ENCODE results near the gene DHRSX. TPM values are rescaled to one million over a fixed set of nuclear protein-coding genes. Genes with fewer than 3 reads are reported as not detected.
A peak's percentile ranks its signal among the peaks of the same experiment; 100 is the strongest.
"Not testable (repeated sequence)": the region's sequence is repeated elsewhere in the genome, so short reads cannot be mapped to it uniquely, and the experiment has no call there.

Gene DHRSX, protein sequence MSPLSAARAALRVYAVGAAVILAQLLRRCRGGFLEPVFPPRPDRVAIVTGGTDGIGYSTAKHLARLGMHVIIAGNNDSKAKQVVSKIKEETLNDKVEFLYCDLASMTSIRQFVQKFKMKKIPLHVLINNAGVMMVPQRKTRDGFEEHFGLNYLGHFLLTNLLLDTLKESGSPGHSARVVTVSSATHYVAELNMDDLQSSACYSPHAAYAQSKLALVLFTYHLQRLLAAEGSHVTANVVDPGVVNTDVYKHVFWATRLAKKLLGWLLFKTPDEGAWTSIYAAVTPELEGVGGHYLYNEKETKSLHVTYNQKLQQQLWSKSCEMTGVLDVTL
- 16.0 and 29.9 TPM in 2 replicates for total RNA-seq

DNA sequence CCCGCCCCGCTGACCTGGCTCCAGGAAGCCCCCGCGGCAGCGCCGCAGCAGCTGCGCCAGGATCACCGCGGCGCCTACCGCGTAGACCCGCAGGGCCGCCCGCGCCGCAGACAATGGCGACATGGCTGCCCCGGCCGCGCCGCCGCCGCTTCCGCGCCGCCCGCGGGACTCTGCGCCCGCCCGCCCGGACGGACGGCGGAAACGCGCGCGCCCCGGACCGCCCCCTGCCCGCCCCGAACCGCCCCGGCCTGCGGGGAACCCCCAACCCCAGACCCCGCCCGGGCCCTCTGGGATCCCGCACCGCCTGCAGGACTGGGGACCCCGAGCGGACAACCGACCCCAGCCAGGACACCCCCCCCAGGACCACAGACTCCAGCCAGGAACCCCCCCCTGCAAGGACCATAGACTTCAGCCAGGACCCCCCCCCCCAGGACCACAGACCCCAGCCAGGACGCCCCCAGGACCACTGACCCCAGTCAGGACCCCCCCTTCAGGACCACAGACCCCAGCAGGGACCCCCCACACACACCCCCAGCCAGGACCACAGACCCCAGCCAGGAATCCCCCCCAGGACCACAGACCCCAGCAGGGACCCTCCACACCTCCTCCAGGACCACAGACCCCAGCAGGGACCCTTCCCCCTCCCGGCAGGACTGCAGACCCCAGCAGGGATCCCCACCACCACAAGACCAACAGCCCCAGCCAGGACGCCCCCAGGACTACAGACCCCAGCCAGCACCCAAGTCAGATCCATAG is at the start of gene DHRSX, which contains the start of gene ZBED1:
DHRSX (minus strand) TSS at position 174 of the 756 bp plus-strand sequence; CDS start at position 123, 51 bp downstream.
ZBED1 (minus strand) TSS at position 174 of the 756 bp plus-strand sequence. CDS start 10,257 bp downstream, outside the sequence.
- DNase-seq (ENCODE audit: low read depth), result no peak

DNA sequence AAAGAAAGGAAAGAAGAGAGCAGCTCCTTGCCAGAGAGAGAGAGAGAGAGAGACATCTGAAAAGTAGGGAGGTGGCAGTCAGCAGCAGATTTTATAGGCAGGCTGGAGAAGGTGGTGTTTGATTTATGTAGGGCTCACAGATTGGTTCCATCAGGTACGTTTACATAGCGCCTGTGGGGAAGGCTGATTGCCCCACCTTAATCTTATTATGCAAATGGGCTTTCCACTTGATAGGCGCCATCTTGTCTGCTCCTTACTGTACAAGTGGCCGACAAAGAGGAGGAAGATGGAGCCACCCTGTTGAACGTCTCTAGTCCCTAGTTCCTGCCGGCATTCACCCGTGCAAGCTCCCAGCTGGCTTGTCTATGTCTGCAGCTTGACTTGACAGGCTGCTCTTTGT is 49.1 kb upstream of the DHRSX start:
- DNase-seq (ENCODE audit: low read depth), result no peak

DNA sequence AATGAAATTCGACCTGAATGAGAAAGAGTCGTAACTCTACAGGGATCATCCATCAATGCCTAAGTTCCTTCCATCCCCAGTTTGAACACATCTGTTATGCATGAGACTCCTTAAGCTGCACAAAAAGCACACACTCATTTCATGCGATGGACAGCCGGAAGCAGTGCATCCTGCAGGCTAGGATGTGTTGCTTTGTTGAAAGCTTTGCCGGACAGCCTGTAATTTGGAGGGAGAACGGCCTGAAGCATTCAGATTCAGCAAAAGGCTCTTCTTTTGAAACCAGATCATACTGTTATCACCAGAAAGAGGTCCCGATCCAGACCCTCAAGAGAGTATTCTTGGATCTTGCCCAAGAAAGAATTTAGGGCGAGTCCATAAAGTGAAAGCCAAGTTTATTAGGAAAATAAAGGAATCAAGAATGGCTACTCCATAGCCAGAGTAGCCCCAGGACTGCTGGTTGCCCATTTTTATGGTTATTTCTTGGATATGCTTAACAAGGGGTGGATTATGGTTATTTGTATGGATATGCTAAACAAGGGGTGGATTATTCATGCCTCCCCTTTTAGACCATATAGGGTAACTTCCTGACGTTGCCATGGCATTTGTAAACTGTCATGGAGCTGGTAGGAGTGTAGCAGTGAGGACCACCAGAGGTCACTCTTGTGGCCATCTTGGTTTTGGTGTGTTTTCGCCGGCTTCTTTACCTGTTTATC is 48.1 kb upstream of the DHRSX start:
- DNase-seq (ENCODE audit: low read depth), result no peak

DNA sequence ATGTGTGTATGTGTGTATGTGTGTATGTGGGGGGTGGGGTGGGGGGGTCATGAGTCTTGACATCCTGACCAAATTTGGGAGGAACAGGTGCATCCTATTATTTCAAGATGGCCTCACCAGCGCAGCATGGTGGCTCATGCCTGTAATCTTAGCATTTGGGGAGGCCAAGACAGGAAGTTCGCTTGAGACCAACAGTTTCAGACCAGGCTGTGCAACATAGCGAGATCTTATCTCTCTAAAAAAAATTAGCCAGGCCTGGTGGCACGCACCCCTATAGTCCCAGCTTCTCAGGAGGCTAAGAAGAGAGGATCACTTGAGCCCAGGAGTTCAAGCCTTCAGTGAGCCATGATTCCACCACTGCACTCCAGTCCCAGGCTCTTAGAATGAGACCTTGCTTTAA is 47.0 kb upstream of the DHRSX start:
- no peak for DNase-seq (ENCODE audit: low read depth)

DNA sequence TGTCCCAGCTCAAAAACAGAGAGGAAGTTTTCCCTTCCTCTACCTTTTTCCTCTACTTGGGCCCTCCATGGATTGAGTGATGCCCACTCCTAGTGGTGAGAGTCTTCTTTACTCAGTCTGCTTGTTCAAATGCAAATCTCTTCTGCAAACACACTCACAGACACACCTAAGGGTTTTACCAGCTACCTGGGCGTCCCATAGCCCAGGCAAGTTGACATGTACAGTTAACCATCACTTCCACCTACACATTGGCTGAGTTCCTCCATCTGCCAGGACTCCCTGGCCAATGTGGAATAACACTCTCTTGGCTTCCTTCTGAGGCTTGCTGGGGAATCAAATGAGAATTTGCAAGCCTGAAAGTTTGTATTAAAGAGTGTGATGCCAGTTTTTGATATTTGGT is 45.7 kb upstream of the DHRSX start:
- DNase-seq (ENCODE audit: low read depth), result no peak

DNA sequence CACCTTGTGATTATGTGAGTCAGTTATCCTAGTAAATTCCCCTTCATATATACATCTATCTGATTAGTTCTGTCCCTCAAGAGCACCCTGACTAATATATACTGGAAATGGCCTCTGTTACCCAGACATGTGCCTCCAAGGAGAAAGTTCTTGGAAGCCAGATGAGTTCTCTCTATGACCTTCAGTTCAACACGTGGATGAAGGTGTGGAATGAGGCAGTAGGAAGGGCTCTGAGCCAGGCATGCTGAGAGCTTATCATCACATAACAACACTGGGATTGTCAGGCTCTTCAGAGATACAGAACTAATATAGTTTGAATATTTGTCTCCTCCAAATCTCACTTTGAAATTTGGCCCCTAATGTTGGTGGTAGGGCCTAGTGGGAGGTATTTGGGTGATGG is 44.4 kb upstream of the DHRSX start:
- no peak for DNase-seq (ENCODE audit: low read depth)

DNA sequence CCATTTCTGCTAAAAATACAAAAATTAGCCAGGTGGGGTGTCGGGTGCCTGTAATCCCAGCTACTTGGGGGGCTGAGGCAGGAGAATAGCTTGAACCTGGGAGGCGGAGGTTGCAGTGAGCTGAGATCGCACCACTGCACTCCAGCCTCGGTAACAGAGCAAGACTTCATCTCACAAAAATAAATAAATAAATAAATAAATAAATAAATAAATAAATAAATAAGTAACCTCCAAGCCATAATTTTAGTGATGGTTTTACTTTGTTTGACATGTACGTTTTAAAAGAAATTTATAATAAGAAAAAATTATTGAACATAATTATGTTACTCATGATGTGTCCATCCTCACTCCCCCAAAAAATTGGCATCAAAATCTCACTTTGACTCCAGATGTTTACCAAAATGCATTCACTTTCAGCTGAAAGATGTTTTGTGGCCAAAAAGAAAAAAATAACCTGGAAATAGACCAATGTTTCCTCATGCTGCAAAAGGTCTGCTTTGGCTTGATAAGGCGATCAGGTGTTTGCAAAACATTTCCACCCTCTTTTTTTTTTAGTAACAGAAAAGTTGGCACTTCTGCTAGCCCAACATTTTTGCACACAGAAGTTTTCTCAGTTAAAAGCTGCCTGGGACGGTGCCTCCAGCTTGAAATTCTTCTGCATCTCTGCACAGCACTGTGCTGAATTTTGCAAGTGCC is 42.2 kb upstream of the DHRSX start:
- no peak for DNase-seq (ENCODE audit: low read depth)

DNA sequence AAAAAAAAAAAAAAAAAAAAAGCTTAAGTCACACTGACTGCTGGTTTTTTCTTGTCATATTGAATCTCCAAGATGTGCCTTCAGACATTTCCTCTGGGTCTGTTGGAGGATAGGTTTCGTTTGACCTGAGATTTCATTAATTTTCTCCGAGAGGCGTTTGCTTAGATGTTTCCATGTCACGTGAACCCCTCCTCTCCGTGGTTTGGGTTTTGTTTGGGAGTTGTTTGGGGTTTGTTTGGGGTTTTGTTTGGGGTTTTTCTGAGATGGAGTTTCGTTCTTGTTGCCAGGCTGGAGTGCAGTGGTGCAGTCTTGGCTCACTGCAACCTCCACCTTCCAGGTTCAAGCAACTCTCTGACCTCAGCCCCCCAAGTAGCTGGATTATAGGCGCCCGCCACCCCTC is 40.8 kb upstream of the DHRSX start:
- no peak for DNase-seq (ENCODE audit: low read depth)

DNA sequence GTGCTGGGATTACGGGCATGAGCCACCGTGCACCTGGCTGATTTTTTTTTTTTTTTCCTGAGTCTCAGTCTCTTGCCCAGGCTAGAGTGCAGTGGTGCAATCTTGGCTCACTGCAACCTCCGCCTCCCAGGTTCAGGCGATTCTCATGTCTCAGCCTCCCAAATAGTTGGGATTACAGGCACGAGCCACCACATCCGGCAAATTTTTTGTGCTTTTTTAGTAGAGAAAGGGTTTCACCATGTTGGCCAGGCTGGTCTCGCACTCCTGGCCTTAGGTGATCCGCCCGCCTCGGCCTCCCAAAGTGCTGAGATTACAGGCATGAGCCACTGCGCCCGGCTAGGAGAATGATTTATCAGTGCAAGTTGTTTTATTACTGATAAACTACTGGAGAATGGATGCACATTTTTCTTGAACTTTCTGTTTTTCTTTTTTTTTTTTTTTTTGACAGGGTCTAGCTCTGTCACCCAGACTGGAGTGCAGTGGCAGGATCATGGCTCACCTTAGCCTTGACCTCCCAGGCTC is 39.7 kb upstream of the DHRSX start:
- DNase-seq (ENCODE audit: low read depth), result peak; percentile 22

DNA sequence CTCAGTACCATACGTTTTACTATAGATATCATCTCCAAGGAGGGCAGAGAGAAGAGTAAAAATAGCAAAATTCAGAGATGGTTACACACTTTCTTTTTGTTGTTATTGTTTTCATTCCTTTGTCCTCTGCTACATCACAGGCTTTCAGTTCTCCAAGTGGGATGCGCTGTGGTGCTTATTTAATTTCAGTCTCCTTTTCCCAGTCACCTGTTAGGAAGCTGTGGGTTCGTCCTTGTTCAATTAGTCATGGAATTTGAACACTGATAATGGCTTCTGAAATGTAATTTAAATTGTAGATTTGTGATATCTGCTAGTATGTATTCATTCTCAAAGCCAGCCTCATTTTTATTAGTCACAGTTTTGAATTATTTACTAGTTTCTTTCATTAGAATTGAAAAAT is 38.8 kb upstream of the DHRSX start:
- DNase-seq (ENCODE audit: low read depth), result no peak

DNA sequence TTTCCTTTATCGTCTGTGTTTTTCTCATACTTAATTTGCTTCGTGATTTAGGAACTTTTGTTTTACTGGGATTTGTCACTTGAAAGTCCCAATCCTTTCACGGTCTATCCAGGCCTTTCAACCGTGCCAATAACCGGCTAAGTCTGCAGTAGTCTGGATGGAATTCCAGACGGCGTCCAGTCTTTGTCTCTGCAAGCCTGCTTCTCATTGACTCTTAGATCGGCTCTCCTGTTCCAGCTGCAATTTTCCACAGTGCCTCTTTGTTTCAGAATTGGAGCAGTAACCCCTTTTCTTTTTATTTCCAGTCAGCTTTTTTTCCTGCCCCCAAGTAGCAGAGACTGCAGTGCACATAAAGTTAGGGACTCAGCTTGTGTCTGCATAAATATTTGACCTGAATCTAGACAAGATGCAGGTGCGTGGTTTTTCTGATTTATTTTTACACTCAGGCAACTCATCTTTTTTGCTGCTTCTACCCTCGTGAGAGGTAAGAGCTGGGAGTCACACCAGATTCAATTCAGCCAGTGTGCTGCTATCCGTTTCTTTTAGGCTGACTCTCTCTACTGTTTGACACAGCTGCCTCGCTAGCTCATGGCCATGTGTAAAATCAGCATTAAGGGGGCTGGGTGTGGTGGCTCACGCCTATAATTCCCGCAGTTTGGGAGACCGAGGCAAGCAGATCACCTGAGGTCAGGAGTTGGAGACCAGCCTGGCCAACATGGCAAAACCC is 37.4 kb upstream of the DHRSX start:
- no peak for DNase-seq (ENCODE audit: low read depth)

DNA sequence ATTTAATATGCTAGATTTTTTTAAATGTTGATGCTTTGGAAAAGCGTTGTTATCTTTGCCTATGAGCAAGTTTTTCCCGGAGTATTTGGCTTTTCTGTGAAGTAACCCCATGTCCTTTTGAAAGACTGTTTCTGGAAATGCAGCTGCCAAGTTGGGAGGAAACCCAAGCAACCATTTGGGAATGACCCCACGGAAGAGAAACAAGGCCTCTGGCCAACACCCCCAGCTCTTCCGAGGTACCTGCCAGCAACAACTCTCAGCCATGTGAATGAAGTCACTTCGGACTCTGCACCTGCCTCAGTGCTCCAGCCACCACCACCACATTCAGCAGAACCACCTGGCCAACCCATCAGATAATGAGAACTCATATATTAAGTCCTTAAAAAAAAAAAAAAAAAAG is 36.2 kb upstream of the DHRSX start:
- no peak for DNase-seq (ENCODE audit: low read depth)

DNA sequence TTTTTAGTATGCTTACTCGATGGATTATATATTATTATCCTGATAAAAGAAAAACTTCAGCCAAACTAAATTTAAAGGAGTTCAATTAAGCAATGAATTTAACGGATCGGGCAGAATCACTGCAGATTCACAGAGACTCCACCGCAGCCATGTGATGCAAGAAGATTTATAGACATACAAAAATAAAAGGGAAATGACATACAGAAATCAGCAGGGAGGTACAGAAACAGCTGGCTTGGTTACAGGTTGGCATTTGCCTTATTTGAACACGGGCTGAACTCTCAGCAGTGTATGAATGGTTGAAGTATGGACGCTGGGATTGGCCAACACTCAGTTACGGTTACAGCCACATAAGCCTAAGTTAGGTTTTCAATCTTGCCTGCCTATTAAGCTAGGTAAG is 35.4 kb upstream of the DHRSX start:
- DNase-seq (ENCODE audit: low read depth), result no peak

DNA sequence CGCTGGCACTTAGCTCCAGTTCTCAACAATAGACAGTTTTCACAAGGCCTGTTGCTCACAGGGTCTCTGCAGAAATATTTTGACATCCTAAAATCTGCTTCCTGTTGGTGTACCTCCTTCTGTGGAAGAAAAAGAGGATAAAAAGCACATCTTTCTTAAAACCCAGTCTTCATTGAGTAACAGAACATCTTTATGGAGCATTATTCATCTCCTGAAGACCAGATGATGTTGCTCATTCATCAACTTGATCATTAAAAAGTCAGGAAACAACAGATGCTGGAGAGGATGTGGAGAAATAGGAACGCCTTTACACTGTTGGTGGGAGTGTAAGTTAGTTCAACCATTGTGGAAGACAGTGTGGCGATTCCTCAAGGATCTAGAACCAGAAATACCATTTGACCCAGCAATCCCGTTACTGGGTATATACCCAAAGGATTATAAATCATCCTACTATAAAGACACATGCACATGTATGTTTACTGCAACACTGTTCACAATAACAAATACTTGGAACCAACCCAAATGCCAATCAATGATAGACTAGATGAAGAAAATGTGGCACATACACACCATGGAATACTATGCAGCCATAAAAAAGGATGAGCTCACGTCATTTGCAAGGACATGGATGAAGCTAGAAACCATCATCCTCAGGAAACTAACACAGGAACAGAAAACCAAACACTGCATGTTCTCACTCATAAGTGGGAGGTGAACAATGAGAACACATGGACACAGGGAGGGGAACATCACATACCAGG is 33.7 kb upstream of the DHRSX start:
- DNase-seq (ENCODE audit: low read depth), result not testable (repeated sequence)

DNA sequence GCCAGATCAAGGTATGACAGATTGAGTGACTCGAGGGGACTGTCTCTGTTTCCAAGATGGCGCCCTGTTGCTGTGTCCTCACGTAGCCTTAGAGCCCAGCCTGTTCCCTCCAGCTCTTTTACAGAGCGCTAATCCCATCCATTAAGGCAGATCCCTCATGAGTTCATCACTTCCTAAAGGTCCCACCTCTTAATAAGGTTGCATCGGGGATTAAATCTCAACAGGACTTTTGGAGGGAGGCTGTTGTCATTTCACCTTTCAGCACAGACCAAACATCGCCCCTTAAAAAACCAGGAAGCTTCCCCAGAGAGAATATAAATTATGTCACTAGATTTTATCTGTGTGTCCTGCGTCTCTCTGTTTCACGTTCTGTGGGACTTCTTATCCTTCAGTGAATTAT is 32.6 kb upstream of the DHRSX start:
- no peak for DNase-seq (ENCODE audit: low read depth)

DNA sequence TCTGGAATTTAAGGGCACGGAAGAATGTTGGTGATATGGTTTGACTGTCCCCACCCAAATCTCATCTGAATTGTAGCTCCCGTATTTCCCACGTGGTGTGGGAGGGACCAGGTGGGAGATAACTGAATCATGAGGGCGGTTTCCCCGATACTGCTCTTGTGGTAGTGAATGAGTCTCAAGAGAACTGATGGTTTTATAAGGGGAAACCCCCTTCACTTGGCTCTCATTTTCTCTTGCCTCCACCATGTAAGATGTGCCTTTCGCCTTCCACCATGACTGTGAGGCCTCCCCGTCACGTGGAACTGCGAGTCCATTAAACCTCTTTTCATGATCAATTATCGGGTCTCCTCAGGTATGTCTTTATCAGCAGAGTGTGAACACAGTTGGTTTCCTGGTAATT is 25.6 kb upstream of the DHRSX start:
- DNase-seq (ENCODE audit: low read depth), result no peak

DNA sequence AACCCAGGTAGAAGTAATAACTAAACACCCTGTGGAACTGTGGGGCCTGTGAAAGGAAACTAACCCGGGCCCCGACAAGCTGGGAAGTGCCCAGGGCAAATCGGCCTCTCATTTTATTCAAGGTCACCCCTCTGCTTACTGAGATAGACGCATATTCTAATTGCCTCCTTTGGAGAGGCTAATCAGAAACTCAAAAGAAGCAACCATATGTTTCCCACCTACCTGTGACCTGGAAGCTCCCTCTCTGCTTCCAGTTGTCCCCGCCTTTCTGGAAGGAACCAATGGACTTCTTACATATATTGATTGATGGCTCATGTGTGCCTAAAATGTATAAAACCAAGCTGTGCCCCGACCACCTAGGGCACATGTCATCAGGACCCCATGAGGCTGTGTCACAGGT is 23.1 kb upstream of the DHRSX start:
- DNase-seq (ENCODE audit: low read depth), result no peak

DNA sequence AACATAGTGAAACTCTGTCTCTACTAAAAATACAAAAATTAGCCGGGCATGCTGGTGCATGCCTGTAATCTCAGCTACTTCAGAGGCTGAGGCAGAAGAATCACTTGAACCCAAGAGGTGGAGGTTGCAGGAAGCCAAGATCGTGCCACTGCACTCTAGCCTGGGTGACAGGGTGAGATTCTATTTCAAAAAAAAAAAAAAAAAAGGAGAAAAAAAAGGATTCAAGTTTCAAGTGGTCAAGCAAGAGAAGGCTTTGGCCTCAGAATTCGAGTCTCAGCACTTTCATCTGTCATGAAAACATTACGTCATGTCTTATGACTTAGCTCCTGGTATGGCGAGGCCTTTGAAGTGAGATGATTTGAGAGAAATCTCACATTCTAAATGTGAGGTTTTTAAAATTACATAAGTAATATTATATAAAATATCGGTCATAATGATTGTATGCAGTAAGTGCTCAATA is 21.2 kb upstream of the DHRSX start:
- no peak for DNase-seq (ENCODE audit: low read depth)

DNA sequence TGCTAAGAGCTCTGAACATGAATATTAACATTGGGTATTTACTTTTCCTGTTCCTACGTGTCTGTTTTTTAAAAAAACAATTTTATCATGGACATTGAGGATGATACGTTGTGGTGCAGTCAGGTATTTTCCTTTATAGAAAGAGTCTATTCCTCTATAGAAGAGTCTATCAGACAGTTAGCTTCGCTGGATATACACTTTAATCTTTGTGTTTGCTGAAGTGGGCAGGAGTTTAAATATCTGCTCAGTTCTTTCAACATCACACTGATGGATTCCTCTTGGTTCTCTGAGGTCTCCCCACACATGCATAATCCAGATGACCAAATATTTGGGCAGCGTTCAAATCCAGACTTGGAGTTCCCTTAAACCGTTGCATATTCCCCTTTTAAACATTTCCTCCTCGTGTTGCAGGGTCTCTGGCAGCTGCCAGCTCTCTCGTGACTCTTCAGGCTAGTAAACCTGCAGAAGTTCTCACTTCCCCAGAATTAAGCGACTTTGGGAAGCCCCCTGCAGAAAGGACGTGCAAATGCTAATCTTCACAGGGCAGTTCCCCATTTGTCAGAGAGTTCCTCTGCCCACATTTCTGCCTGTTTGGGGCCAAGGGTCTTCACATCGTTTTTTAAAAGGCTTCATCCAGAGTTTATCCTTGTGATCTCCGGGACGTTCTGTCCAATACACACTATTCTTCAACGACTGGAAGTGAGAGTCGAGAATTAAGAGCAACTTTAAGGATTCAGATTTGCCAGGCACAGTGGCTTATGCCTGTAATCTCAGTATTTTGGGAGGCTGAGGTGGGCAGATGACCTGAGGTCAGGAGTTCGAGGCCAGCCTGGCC is 20.5 kb upstream of the DHRSX start:
- no peak for DNase-seq (ENCODE audit: low read depth)
